GM12873 (cell line): ENCODE data around the gene TMEM203.

Experiments
- CTCF ChIP-seq: IDR thresholded peaks from 2 replicates; pipeline ENCODE4 v1.5.1; 2012; ENCODE audit warnings: low read depth, mild to moderate bottlenecking, moderate library complexity, low read length, control low read depth; ENCODE audit not compliant: insufficient read depth; ENCODE audit errors: missing control alignments

The TMEM203 gene

GRCh38 chr9:137192859-137193258 is 12.6 kb downstream of the TMEM203 start:
- TF ChIP-seq CTCF: no peak

GRCh38 chr9:137192448-137192780 is 13.0 kb downstream of the TMEM203 start:
- no peak for TF ChIP-seq CTCF

- no peak for TF ChIP-seq CTCF
Measured at GRCh38 chr9:137191691-137192447, 13.6 kb downstream of the TMEM203 start.

- TF ChIP-seq CTCF: no peak
Measured at GRCh38 chr9:137191245-137191644, 14.2 kb downstream of the TMEM203 start.

GRCh38 chr9:137190315-137190856 is 15.1 kb downstream of the TMEM203 start:
- peak; percentile 16 for TF ChIP-seq CTCF

- no peak for TF ChIP-seq CTCF
Measured at GRCh38 chr9:137189297-137190295, 15.9 kb downstream of the TMEM203 start.
